ENCODE results near the gene MMP3. TPM values are rescaled to one million over a fixed set of nuclear protein-coding genes. Genes with fewer than 3 reads are reported as not detected.

MMP3 gene
- total and polyA plus RNA-seq, 4 donors: not detected

DNA sequence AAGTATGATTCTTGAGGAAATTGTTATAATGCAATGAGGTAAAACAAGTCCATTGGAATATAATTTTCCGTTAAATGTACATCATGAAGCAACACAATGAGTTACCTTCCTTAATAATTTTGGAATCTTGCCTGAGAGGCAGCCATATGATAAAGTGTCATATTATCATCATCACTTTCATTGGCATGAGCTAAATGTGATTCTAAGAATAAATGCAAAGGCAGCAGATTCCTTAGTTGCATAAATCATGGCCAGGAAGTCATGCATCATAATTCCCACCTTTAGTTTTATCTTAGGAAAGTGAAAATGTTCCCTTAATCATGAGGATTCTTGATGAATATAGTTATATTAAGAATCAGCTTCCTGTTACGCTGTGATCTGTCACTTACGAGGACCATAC, 31.2 kb downstream of the MMP3 start:
- H3K36me3 ChIP-seq (ENCODE audit: control insufficient read depth in 4 of 4, insufficient read depth in 3 of 4, low read depth in 1 of 4, low read length in 3 of 4): no peaks in the 10 kb centered on the region
- no peak for DNase-seq (ENCODE audit: low spot score)
- no peak overlapping the region for H3K4me3 ChIP-seq (ENCODE audit: low read depth in 1 of 3, low read length in 3 of 3)
- no peak overlapping the region for H3K27ac ChIP-seq (ENCODE audit: low read depth in 1 of 2, low read length in 2 of 2)
- TF ChIP-seq, protein P1, sequence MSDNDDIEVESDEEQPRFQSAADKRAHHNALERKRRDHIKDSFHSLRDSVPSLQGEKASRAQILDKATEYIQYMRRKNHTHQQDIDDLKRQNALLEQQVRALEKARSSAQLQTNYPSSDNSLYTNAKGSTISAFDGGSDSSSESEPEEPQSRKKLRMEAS (IDR thresholded peaks at IDR 0.05): no peak
- TF ChIP-seq, protein P2, sequence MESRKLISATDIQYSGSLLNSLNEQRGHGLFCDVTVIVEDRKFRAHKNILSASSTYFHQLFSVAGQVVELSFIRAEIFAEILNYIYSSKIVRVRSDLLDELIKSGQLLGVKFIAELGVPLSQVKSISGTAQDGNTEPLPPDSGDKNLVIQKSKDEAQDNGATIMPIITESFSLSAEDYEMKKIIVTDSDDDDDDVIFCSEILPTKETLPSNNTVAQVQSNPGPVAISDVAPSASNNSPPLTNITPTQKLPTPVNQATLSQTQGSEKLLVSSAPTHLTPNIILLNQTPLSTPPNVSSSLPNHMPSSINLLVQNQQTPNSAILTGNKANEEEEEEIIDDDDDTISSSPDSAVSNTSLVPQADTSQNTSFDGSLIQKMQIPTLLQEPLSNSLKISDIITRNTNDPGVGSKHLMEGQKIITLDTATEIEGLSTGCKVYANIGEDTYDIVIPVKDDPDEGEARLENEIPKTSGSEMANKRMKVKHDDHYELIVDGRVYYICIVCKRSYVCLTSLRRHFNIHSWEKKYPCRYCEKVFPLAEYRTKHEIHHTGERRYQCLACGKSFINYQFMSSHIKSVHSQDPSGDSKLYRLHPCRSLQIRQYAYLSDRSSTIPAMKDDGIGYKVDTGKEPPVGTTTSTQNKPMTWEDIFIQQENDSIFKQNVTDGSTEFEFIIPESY (IDR thresholded peaks at IDR 0.05): no peak
- TF ChIP-seq YY1 (IDR thresholded peaks at IDR 0.05) (no peak), TAF1 (conservative IDR thresholded peaks at IDR 0.05) (no peak), EGR1 (IDR thresholded peaks at IDR 0.05; ENCODE audit: low read depth in 2 of 2) (no peak), SP1 (IDR thresholded peaks at IDR 0.05) (no peak), GABPA (IDR thresholded peaks at IDR 0.05 in 1 of 2, conservative IDR thresholded peaks at IDR 0.05 in 1 of 2) (no peak), JUND (IDR thresholded peaks at IDR 0.05) (no peak), RXRA (IDR thresholded peaks at IDR 0.05) (no peak), HNF4G (IDR thresholded peaks at IDR 0.05) (no peak), HNF4A (conservative IDR thresholded peaks at IDR 0.05) (no peak), FOXA2 (IDR thresholded peaks at IDR 0.05) (no peak), FOXA1 (IDR thresholded peaks at IDR 0.05) (no peak), RAD21 (IDR thresholded peaks at IDR 0.05) (no peak), NR2F2 (IDR thresholded peaks at IDR 0.05) (no peak)
- TF ChIP-seq, protein P3, sequence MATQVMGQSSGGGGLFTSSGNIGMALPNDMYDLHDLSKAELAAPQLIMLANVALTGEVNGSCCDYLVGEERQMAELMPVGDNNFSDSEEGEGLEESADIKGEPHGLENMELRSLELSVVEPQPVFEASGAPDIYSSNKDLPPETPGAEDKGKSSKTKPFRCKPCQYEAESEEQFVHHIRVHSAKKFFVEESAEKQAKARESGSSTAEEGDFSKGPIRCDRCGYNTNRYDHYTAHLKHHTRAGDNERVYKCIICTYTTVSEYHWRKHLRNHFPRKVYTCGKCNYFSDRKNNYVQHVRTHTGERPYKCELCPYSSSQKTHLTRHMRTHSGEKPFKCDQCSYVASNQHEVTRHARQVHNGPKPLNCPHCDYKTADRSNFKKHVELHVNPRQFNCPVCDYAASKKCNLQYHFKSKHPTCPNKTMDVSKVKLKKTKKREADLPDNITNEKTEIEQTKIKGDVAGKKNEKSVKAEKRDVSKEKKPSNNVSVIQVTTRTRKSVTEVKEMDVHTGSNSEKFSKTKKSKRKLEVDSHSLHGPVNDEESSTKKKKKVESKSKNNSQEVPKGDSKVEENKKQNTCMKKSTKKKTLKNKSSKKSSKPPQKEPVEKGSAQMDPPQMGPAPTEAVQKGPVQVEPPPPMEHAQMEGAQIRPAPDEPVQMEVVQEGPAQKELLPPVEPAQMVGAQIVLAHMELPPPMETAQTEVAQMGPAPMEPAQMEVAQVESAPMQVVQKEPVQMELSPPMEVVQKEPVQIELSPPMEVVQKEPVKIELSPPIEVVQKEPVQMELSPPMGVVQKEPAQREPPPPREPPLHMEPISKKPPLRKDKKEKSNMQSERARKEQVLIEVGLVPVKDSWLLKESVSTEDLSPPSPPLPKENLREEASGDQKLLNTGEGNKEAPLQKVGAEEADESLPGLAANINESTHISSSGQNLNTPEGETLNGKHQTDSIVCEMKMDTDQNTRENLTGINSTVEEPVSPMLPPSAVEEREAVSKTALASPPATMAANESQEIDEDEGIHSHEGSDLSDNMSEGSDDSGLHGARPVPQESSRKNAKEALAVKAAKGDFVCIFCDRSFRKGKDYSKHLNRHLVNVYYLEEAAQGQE (IDR thresholded peaks at IDR 0.05): no peak
- TF ChIP-seq, protein P4, sequence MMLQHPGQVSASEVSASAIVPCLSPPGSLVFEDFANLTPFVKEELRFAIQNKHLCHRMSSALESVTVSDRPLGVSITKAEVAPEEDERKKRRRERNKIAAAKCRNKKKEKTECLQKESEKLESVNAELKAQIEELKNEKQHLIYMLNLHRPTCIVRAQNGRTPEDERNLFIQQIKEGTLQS (IDR thresholded peaks at IDR 0.05): no peak
- TF ChIP-seq, protein P5, sequence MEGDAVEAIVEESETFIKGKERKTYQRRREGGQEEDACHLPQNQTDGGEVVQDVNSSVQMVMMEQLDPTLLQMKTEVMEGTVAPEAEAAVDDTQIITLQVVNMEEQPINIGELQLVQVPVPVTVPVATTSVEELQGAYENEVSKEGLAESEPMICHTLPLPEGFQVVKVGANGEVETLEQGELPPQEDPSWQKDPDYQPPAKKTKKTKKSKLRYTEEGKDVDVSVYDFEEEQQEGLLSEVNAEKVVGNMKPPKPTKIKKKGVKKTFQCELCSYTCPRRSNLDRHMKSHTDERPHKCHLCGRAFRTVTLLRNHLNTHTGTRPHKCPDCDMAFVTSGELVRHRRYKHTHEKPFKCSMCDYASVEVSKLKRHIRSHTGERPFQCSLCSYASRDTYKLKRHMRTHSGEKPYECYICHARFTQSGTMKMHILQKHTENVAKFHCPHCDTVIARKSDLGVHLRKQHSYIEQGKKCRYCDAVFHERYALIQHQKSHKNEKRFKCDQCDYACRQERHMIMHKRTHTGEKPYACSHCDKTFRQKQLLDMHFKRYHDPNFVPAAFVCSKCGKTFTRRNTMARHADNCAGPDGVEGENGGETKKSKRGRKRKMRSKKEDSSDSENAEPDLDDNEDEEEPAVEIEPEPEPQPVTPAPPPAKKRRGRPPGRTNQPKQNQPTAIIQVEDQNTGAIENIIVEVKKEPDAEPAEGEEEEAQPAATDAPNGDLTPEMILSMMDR (IDR thresholded peaks at IDR 0.05; ENCODE audit: low read depth, low read length, missing input control): no peak
- WGBS: 69% methylated on average over 3 of the region's 3 CpGs
- H3K9ac ChIP-seq (ENCODE audit: low read depth in 1 of 2, low read length in 2 of 2): no peak overlapping the region
- no peaks in the 10 kb centered on the region for H3K27me3 ChIP-seq (ENCODE audit: control insufficient read depth in 4 of 4, insufficient read depth in 4 of 4, low read length in 3 of 4)
- H3K9me3 ChIP-seq (ENCODE audit: control insufficient read depth in 4 of 4, low read length in 3 of 4): no peaks in the 10 kb centered on the region
- no peaks in the 10 kb centered on the region for H3K4me1 ChIP-seq (ENCODE audit: control insufficient read depth in 4 of 4, insufficient read depth in 4 of 4, low read length in 3 of 4)

All from liver (tissue), 9 donors.